Suprapubic skin (tissue), 4 donors: ENCODE measurements around the gene DDX50. TPM values are rescaled to one million over a fixed set of nuclear protein-coding genes. Genes with fewer than 3 reads are reported as not detected.

ENCODE experiments used
- DNase-seq, 2 donors: peaks; one replicate each; pipeline ENCODE4 v3.0.0-alpha.2; 2019; ENCODE audit warnings: low spot score in 2 of 2
- H3K27ac ChIP-seq: fragments of 200-600 bp; sonication (generic); one replicate; pipeline ENCODE4 v1.5.1; 2019
- H3K27me3 ChIP-seq: fragments of 200-600 bp; sonication (generic); one replicate; pipeline ENCODE4 v1.5.1; 2019
- H3K36me3 ChIP-seq: fragments of 200-600 bp; sonication (generic); one replicate; pipeline ENCODE4 v1.5.1; 2019
- H3K4me1 ChIP-seq: fragments of 200-600 bp; sonication (generic); one replicate; pipeline ENCODE4 v1.5.1; 2019
- H3K4me3 ChIP-seq: fragments of 200-600 bp; sonication (generic); one replicate; pipeline ENCODE4 v1.5.1; 2019; ENCODE audit warnings: mild to moderate bottlenecking
- H3K9me3 ChIP-seq: fragments of 200-600 bp; sonication (generic); one replicate; pipeline ENCODE4 v1.5.1; 2019
- EP300 ChIP-seq: sonication (generic); formaldehyde crosslinking; IDR thresholded peaks from one replicate; pipeline ENCODE4 v1.6.1; 2017; ENCODE audit warnings: antibody characterized with exemption
- POLR2A ChIP-seq, 2 donors: fragments of 450-650 bp; IDR thresholded peaks; one replicate each; pipeline ENCODE4 v1.6.1; 2017; ENCODE audit warnings: antibody characterized with exemption in 2 of 2, mild to moderate bottlenecking in 2 of 2, moderate library complexity in 2 of 2
- POLR2AphosphoS5 ChIP-seq, 3 donors: sonication (generic); formaldehyde crosslinking; IDR thresholded peaks; one replicate each; pipeline ENCODE4 v1.6.1; 2017; ENCODE audit warnings: antibody characterized with exemption in 3 of 3
- WGBS: methylation state at CpG from one replicate; pipeline ENCODE4 v1.1.5; 2018; 5-methylcytosine and 5-hydroxymethylcytosine counted together
- total RNA-seq, 4 donors: library from RNA; depleted of rRNA; stranded (reverse); fragments of >200 nt; gene quantifications; one replicate each; pipeline ENCODE4 v1.1.0, GENCODE V29; 2016
- TF ChIP-seq, protein P1 (sequence below), 2 donors: fragments of 200-600 bp in 1 of 2; fragments of 450-650 bp in 1 of 2; sonication (generic) in 1 of 2; IDR thresholded peaks; one replicate each; pipeline ENCODE4 v1.5.1; 2016 to 2019; ENCODE audit warnings: antibody characterized with exemption in 2 of 2, mild to moderate bottlenecking in 1 of 2, moderate library complexity in 1 of 2

DDX50 gene
- total RNA-seq, 4 donors from 2014 or later, result 21.9 to 34.2 (median 27.8) TPM

DNA sequence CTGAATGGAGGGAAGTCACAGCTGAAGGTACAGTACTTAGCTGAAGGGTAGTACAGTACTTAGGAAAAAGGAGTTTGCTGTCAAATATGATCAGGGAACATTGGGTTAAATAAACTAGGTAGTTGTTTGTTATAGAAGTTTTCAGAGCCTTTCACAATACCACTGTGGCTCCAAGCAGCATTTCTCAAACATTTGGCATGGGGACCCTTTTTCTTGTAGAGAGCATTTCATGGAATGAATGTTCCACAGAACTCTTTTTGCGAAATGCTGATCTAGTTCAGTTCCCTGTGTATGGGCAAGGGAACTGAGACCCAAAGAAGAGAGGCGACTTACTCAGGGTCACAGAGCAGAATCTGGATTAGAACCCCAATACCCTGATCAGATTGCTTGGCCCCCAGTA lies 31.5 kb upstream of the DDX50 start:
- no peaks in the 10 kb centered on the region for H3K36me3 ChIP-seq
- no peaks in the 10 kb centered on the region for H3K9me3 ChIP-seq
- WGBS, result 40% methylated on average over 2 of the region's 2 CpGs
- H3K27me3 ChIP-seq, result no peaks in the 10 kb centered on the region
- no peak for DNase-seq
- no peak overlapping the region for H3K27ac ChIP-seq
- H3K4me3 ChIP-seq, result no peak overlapping the region
- no peaks in the 10 kb centered on the region for H3K4me1 ChIP-seq
- TF ChIP-seq POLR2AphosphoS5 (IDR thresholded peaks at IDR 0.05) (no peak), EP300 (no peak), POLR2A (IDR thresholded peaks at IDR 0.05) (no peak)
- TF ChIP-seq, protein P1, sequence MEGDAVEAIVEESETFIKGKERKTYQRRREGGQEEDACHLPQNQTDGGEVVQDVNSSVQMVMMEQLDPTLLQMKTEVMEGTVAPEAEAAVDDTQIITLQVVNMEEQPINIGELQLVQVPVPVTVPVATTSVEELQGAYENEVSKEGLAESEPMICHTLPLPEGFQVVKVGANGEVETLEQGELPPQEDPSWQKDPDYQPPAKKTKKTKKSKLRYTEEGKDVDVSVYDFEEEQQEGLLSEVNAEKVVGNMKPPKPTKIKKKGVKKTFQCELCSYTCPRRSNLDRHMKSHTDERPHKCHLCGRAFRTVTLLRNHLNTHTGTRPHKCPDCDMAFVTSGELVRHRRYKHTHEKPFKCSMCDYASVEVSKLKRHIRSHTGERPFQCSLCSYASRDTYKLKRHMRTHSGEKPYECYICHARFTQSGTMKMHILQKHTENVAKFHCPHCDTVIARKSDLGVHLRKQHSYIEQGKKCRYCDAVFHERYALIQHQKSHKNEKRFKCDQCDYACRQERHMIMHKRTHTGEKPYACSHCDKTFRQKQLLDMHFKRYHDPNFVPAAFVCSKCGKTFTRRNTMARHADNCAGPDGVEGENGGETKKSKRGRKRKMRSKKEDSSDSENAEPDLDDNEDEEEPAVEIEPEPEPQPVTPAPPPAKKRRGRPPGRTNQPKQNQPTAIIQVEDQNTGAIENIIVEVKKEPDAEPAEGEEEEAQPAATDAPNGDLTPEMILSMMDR (IDR thresholded peaks at IDR 0.05), result no peak

DNA sequence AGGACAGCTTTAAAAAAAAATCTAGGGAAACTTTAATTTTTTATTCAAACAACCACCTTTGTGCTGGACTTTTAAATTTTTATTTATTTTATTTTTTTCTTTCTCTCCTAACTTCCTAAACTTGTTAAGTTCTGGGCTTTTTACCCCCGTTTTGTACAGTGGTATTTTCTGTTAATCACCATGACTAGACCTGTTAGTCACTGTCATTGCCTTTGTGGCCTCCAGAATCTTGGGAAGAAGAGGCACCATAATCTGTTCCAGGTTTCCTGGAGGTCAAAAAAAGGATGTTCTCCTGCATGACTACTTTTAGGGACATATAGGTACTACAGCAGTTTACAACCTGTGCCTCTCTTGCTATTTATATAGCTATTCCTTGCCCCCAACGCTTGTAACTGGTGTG lies 31.1 kb upstream of the DDX50 start:
- TF ChIP-seq EP300 (no peak), POLR2A (IDR thresholded peaks at IDR 0.05) (no peak), POLR2AphosphoS5 (IDR thresholded peaks at IDR 0.05) (no peak)
- TF ChIP-seq, protein P1 (IDR thresholded peaks at IDR 0.05), result no peak
- no peak for DNase-seq
- H3K4me1 ChIP-seq, result no peaks in the 10 kb centered on the region
- H3K27ac ChIP-seq, result no peak overlapping the region
- H3K27me3 ChIP-seq, result no peaks in the 10 kb centered on the region
- no peaks in the 10 kb centered on the region for H3K9me3 ChIP-seq
- H3K36me3 ChIP-seq, result no peaks in the 10 kb centered on the region
- no peak overlapping the region for H3K4me3 ChIP-seq
- WGBS, result 84% methylated on average over 2 of the region's 2 CpGs

DNA sequence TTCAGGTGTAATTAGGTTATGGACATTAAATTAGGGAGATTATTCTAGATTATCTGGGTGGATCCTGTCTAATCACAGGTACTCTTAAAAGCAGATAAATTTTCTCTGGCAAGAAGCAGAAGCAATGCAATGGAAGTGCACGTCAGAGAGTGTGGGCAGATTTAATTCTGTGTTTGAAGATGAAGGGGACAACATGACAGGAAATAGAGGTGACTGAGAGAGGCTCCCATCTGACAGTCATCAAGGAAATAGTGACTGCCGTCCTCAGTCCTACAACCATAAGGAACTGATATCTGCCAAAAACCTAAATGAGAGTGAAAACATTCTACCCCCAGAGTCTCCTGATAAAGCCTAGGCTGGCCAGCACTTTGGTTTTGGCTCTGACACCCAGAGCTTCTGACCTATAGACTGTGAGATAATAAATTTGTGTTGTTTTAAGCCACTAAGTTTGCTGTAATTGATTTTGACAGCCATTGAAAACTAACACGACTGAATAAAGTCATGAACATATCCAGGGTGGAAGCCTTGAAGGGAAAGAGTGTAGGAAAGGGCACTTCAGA lies 30.5 kb upstream of the DDX50 start:
- H3K4me3 ChIP-seq, result no peak overlapping the region
- no peaks in the 10 kb centered on the region for H3K36me3 ChIP-seq
- 49% methylated on average over 3 of the region's 3 CpGs for whole genome bisulfite sequencing
- no peaks in the 10 kb centered on the region for H3K4me1 ChIP-seq
- DNase-seq, result no peak
- TF ChIP-seq EP300, result no peak
- no peak for TF ChIP-seq POLR2AphosphoS5 (IDR thresholded peaks at IDR 0.05)
- TF ChIP-seq POLR2A (IDR thresholded peaks at IDR 0.05), result no peak
- TF ChIP-seq, protein P1 (IDR thresholded peaks at IDR 0.05), result no peak
- H3K27ac ChIP-seq, result no peak overlapping the region
- H3K9me3 ChIP-seq, result no peaks in the 10 kb centered on the region
- H3K27me3 ChIP-seq, result no peaks in the 10 kb centered on the region

DNA sequence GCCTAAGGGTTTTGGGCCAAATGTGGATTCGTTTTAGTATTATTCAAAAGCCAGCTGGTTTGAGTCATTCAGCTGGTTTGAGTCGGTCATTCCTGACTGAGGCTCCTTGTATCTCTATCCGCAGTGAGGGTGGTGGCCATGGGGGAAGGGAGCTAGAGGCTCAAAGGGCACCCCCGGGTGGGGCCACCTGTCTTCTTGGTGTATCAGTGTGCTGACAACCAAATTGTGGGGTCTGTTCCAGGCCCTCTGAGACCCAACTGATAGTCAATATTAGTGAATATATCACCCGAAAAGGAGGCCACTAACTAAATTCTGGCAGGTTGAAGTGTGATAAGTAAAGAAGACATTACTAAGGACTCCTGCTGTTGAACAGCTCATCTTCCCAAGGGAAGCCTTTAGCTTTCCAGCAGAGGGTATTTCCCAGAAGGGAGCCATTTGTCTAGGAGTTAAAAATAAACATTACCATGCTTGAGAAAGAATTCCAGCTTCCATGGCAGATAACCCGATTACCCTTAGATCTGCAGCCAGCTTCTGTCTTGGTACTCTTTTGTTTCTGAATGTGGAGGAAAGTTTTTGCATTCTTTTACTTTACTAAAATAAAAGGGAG lies 29.9 kb upstream of the DDX50 start:
- TF ChIP-seq POLR2AphosphoS5 (IDR thresholded peaks at IDR 0.05) (no peak), POLR2A (IDR thresholded peaks at IDR 0.05) (no peak), EP300 (no peak)
- TF ChIP-seq, protein P1 (IDR thresholded peaks at IDR 0.05), result no peak
- Histone ChIP-seq H3K36me3 (no peaks in the 10 kb centered on the region), H3K27me3 (no peaks in the 10 kb centered on the region), H3K4me1 (no peaks in the 10 kb centered on the region), H3K9me3 (no peaks in the 10 kb centered on the region), H3K27ac (peak overlapping the region; percentile 24), H3K4me3 (no peak overlapping the region)
- no peak for DNase-seq
- 55% methylated on average over 6 of the region's 6 CpGs for whole genome bisulfite sequencing

DNA sequence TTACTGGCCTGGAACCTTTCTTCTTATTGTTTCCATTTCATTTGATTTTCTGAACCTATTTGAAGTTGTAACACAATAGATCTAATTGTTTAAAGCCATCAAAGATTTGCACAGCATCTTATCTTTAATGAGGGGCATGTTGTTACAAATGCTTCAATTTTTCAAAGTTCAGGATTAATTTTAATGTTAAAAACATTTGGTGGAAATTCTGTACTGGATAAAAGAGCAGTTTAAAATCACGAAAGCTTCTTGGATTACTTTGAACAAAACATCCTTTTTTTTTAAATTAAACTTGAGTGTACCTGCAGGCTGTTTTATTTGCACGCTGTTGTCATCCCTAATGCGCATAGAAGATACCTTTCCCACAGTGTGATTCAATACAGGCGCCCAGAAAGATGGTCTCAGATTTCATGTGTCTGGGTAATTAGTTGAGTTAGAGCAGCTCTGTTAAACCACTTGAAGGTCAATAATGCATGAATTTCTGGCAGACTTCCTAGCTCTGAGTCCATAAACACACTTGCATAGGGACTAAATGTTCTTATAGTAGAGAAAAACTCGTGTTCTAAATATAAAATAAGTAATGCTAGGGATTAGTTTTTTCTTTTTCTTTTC lies 29.3 kb upstream of the DDX50 start:
- H3K36me3 ChIP-seq, result no peaks in the 10 kb centered on the region

More for the DNA sequence above, 29.3 kb upstream of the DDX50 start:
- Histone ChIP-seq H3K27ac (no peak overlapping the region), H3K4me3 (no peak overlapping the region), H3K9me3 (no peaks in the 10 kb centered on the region), H3K27me3 (no peaks in the 10 kb centered on the region), H3K4me1 (no peaks in the 10 kb centered on the region)
- no peak for DNase-seq
- WGBS, result 48% methylated on average over 5 of the region's 5 CpGs
- TF ChIP-seq POLR2A (IDR thresholded peaks at IDR 0.05), result no peak
- no peak for TF ChIP-seq EP300
- TF ChIP-seq POLR2AphosphoS5 (IDR thresholded peaks at IDR 0.05), result no peak
- TF ChIP-seq, protein P1 (IDR thresholded peaks at IDR 0.05), result no peak
